NCI-H524 (cell line): ENCODE measurements around the gene MIOS.

Experiments
- DNase-seq, 2 experiments: peaks; one replicate each; lab custom pipeline; 2025; lab: John Stamatoyannopoulos, UW

The MIOS gene

DNA sequence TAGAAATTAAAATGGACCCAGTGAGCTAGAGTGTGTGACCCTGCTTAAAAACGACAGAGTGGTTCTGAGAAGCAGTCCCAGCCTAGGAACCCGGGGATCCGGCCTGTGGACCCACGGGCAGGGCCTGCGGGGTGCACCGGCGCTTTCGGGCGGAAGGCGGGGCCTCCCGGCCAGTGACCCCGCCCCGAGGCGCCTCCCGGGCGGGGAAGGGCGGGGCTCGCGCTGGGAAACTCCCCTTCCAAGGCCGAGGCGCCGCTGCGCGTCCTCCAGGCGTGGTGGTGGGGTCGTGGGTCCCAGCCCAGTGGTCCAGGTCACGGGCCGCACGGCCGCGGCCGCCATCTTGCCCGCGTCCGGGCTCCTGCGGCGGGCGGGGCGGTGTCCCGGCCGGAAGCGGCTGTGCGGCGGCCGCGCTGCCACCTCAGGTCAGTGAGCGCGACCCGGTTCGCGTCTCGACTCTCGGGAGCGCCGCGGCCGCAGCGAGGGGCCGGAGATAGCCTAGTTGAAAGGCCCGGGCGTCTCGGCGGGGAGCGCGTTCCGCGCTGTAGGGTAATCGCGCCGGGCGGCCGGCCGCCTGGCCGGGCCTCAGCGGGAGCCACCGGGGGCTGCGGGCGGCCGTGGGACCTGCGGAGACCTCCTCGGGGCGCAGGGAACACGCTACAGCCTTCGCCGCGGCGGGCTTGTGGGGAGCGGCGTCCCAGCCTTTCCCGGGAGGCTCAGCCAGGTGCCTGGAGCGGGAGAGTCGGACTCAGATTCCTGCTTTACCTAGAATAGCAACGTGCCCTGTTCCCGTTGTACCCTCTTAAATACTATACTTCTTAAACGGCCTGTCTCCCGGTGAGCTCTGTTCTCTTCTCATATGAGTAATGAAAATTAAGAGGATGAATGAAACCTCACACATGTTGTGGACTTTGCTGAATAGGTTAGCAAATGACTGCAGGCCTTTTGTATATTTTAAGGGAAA is at the start of gene MIOS:
Gene MIOS, plus strand, starts transcription at position 234 of the 961 bp plus-strand sequence. CDS start 5,592 bp downstream, outside the sequence.
- peak; percentile 11 to 73 for DNase-seq

DNA sequence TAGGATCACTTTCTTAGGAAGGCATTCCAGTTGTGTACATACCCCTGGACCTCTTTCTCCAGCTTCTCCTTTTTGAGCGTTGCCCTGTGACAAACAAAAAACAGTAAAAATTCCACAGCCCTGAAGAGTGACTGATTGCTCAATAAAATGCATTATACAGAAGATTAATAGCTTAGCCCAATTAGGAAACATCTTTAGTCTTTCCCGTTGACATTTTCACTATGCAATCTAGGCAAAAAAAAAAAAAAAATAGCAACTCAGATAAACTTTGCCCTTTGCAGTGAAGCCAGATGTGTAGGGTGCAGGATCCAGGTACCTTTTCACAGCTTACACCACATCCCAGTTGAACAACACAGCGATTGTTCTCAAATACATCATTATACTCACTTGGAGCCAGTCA is 48.9 kb upstream of the MIOS start:
- DNase-seq = no peak

GRCh38 chr7:7519056-7519455 is 47.6 kb upstream of the MIOS start:
- no peak for DNase-seq

DNA sequence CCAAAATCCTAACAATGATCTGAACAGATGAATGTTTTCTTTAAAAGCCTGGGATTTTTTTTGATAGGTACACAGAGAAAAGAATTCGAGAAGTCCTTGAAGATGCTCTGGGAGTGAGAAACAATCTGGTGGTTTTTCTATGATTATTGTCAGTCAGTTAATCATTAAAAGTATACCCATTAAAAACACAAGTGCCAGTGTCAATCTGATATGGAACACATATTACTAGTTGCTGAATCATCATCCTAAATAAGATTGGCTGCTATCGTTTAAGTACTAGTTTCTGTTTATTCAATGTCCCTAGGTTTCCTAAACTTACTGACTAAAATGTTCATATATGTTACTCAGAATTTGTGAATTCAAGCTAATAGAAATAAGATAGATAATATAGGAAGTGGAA is 47.2 kb upstream of the MIOS start:
- DNase-seq = no peak

DNA sequence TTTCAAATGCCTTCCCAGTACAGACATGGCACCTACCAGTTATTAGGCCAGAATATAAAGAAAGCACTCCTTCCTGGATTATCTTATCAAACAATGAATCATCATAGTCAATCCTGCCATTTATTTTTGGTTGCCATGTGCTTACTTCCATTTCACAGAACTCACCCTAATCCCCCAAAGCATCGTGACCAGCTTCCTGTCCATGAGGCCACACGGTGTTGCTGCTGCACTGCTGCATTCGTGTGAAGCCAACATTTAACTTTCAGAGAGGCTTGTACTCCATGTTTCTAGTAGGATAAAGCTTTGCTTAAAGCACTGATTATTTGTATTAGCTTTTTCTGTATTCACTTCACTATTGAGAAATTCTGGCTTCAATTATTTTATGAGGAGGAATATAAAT is 45.4 kb upstream of the MIOS start:
- DNase-seq = no peak

DNA sequence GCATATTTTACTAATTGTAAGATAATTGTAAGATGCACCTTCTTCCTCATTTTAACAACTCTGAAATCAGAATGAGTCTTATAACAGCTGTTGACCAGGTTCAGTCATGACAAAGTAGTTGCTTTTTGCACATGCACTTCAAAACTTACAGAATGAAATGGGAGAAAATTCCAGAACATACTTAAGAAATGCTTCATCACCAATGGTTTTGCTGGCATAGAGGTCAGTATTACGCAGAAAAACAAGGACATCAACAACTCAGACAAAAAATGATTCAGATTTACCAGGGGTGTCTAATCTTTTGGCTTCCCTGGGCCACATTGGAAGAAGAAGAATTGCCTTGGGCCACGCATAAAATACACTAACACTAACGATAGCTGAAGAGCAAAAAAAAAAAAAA is 44.3 kb upstream of the MIOS start:
- no peak for DNase-seq

GRCh38 chr7:7524121-7524520 is 42.6 kb upstream of the MIOS start:
- DNase-seq = no peak

GRCh38 chr7:7526006-7526405 is 40.7 kb upstream of the MIOS start:
- no peak for DNase-seq

DNA sequence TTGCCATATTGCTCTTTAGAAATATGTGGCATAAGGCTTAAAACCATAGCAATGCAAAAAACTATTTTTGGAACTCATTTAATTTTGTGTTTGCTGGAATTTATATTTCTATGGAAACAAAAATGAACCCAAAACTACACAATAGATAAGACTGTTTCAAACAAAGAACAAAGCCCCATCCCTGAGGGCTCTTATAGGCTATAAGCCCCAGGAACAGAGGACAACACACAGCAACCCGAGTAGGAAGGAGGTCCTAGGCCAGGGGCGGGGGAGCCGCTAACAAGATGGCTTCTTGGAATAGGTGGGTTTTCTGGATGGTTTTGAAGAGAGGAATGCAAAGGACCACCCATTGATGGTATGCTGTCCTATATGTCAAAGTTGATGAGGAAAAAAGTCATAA is 39.6 kb upstream of the MIOS start:
- DNase-seq = no peak

DNA sequence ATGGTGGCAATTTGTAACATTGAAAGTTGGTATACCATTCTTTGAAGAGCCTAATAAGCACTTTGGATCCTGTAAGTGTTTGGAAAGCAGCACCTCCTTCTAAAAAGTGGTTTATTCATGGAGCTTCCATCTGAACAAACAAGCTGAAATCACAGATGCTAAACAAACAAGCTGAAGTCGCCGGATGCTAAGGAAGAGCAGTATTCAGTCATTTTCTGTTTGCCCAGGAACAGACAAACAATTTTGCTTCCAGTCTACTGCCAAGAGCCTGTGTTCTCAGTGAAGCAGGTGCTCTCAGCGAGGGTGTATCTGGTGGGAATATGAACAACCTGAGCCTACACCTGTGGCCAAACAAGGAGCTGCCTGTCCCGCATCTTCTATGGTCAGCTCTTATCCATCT is 37.4 kb upstream of the MIOS start:
- DNase-seq = no peak

- no peak for DNase-seq
Measured at GRCh38 chr7:7533831-7534430, 32.8 kb upstream of the MIOS start.

GRCh38 chr7:7535691-7536090 is 31.0 kb upstream of the MIOS start, which contains the start of gene COL28A1:
COL28A1 (minus strand) TSS chr7:7535873; CDS start chr7:7532875, 2,998 bp downstream.
- DNase-seq = no peak

- no peak for DNase-seq
Measured at GRCh38 chr7:7536396-7537019, 30.2 kb upstream of the MIOS start.

DNA sequence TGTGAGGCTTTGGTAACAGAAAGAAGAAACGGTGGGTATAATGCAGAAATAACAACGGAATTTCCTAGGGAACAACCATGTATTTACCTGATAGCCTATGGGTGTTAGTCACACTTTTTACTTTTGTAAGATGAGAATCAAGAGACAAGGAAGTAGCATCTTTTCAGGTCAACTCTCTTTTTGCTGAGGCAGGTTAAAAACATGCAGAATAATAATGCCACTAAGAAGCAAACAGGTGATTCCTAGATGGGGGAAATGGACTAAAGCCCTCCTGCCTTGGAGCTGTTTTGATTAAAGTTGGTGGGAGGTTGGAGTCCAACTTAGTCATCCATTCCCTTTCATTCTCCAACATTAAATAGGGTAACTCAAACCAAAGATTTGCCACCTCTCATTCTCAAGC is 29.0 kb upstream of the MIOS start:
- no peak for DNase-seq

DNA sequence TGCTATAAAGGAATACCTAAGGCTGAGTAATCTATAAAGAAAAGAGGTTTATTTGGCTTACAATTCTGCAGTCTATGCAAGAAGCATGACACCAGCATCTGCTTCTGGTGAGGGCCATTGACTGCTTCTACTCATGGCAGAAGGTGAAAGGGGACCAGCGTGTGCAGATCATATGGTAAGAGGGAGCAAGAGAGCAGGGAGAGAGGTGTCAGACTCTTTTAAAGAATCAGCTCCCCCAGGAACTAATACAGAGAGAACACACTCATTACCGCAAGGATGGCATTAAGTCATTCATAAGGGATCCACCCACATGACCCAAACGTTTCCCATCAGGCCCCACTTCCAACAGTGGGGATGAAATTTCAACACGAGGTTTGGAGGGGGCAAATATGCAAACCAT is 27.5 kb upstream of the MIOS start:
- no peak for DNase-seq

GRCh38 chr7:7539711-7540110 is 27.0 kb upstream of the MIOS start:
- no peak for DNase-seq

DNA sequence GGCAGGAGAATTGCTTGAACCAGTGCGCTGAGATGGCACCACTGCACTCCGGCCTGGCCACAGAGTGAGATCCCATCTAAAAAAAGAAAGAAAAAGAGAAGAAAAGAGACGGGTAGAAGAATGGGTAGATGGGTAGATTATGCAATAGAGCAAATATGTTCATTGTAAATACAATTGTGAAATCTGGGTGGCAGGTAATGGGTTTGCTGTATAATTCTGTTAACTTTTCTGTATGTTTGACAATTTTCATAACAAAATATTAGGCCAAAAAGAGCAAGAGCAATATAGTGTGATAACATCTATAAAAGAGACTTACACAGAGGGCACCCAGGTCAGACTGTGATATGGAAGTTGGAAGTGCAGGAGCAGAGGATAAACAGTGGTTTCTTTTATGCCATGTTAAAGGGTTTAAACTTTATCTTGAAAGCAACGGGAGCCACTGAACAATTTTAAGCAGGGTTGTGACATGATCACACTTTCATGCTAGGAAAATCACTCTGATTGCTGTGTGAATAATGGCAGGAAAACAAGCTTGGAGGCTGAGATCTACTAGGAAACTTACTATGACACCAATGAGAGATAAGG is 24.3 kb upstream of the MIOS start:
- DNase-seq = no peak

GRCh38 chr7:7548407-7548806 is 18.3 kb upstream of the MIOS start:
- no peak for DNase-seq

DNA sequence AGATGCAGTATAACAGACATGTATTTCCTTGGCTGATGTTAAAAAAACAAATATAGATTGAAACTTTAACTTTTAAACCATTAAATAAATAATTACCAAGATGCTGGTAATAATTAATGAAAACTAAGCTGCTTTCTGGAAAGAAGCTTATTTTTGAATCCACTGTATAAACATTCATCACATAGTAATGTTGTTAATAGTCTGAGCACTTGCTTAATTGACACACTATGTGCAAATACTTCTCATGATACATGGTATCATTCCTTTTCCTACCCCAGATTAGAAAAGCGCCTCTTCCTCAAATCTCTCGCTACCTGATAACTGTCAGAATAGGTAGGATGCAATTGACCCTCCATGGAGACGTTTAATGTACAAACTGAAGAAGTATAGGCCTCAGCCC is 16.0 kb upstream of the MIOS start:
- DNase-seq = no peak

GRCh38 chr7:7552199-7552598 is 14.5 kb upstream of the MIOS start:
- DNase-seq = no peak

DNA sequence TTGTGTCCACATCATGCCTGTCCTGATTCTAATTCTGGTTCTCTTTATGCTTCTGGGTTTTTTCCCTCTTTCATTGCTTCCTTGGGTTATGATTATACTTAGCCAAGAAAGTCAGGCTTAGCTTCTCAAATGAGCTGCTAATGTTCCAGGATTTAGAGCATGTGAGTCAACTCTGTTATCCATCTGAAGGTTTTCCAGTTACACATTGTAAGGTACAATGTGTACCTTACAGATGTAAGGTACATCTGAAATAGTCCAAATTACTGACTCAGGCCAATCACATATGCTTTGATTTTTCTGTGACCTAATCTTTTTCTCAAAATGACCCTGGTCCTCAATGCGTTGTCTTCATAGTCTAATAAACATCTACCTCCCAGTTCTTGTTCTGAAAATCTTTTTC is 13.3 kb upstream of the MIOS start:
- DNase-seq = no peak

- DNase-seq = peak; percentile 75 to 90
Measured at GRCh38 chr7:7554021-7554432, 12.7 kb upstream of the MIOS start.
